PFSK-1 (cell line): Measurements from ENCODE around the gene MAEA.

Experiments used
- POLR2AphosphoS5 ChIP-seq: IDR thresholded peaks from 2 replicates; pipeline ENCODE4 v1.6.1; 2012; ENCODE audit warnings: low read depth, mild to moderate bottlenecking, control low read depth, low read length, moderate library complexity
- REST ChIP-seq, 2 experiments: IDR thresholded peaks; 2 replicates each; pipeline versions ENCODE4 v1.6.1 to v1.8.0; 2011 to 2012; ENCODE audit warnings: low read depth in 2 of 2, low read length in 2 of 2, control low read depth in 1 of 2, inconsistent platforms in 1 of 2, mild to moderate bottlenecking in 1 of 2, moderate library complexity in 1 of 2; ENCODE audit not compliant: insufficient read depth in 1 of 2
- TAF1 ChIP-seq: IDR thresholded peaks from 2 replicates; pipeline ENCODE4 v1.6.1; 2012; ENCODE audit warnings: low read length, control low read depth, borderline replicate concordance; ENCODE audit not compliant: insufficient read depth

GRCh38 chr4:1327526-1328266, 38.0 kb downstream of the MAEA start:
- TF ChIP-seq REST (IDR thresholded peaks at IDR 0.05; ENCODE audit: insufficient read depth in 1 of 2, low read depth in 2 of 2, low read length in 2 of 2) (no peak), TAF1 (no peak), POLR2AphosphoS5 (no peak)
